ENCODE measurements around the gene NCSTN.

Gene NCSTN

DNA sequence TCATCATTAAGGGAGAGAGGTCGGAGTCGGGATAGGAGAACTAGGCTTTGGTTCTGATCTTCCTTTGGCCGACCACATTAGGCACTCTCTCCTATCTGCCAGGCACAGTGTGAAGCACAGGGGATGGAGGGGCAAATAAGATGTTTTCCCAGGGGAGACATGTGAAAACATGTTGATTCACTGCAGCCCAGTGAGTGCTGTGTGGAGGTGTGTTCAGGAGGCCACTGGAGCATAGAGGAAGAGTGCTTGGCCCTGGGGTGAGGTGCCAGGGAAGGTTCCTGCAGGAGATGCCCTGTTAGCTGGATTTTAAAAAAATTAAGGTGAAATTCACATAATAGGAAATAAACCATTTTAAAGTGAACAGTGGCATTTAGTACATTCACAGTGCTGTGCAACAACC is 60.9 kb downstream of the NCSTN start:
- DNase-seq = no peak

- no peak for DNase-seq
Observed at GRCh38 chr1:160405331-160405877, 62.2 kb downstream of the NCSTN start.

DNA sequence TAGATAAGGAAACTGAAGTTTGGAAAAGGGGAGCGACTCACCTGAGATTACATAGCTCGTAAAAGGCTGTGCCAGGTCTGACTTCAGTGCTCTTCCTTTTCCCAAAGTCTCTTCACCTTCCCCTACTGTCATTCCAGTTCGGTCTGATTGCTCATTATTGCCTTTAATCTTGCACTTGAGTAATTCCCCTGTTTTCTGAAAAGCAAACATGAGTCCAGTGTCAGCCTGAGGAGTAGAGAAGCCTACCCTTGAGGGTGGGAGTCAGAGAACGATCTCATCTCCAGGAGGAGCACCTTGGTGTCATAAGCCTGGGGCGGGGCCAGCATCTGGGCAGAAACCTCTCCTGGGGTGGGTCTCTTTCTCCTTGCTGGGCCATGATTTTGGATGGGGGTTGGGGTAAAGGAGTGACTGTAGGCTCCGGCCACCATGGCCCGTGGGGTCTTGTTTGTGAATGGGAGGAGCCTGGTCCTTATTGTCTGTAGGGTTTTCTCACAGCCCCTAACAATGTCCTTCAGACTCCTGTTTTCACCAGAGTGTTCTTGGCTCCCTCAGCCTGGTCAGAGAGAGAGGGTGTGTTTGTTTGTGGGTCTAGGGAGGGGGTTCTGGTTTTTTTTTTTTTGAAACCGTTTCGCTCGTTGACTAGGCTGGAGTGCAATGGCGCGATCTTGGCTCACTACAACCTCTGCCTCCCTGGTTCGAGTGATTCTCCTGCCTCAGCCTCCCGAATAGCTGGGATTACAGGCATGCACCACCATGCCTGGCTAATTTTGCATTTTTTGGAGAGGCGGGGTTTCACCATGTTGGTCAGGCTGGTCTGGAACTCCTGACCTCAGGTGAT is 63.2 kb downstream of the NCSTN start:
- DNase-seq = no peak

- DNase-seq = no peak
Observed at GRCh38 chr1:160407839-160408801, 64.9 kb downstream of the NCSTN start.
